Thymus (tissue), 11 donors: ENCODE measurements around the gene RTF1. TPM values are rescaled to one million over a fixed set of nuclear protein-coding genes. Genes with fewer than 3 reads are reported as not detected.

Experiments
- DNase-seq, 9 donors: peaks; one replicate each; pipeline ENCODE4 v3.0.0-alpha.2; 2013; ENCODE audit warnings: low spot score in 9 of 9, low read depth in 6 of 9, missing footprints in 1 of 9
- H3K27ac ChIP-seq, 2 donors: one replicate each; pipeline ENCODE4 v1.5.1; 2013; ENCODE audit warnings: control low read depth in 1 of 2, low read depth in 1 of 2, low read length in 1 of 2, mild to moderate bottlenecking in 1 of 2, moderate library complexity in 1 of 2
- H3K27me3 ChIP-seq, 2 donors: one replicate each; pipeline ENCODE4 v1.5.1; 2013; ENCODE audit warnings: low read length in 1 of 2; ENCODE audit not compliant: control insufficient read depth in 2 of 2, insufficient read depth in 1 of 2
- H3K36me3 ChIP-seq, 2 donors: one replicate each; pipeline ENCODE4 v1.5.1; 2013; ENCODE audit warnings: low read length in 1 of 2, mild to moderate bottlenecking in 1 of 2, moderate library complexity in 1 of 2; ENCODE audit not compliant: control insufficient read depth in 2 of 2, insufficient read depth in 2 of 2
- H3K4me1 ChIP-seq, 2 donors: one replicate each; pipeline ENCODE4 v1.5.1; 2013; ENCODE audit warnings: low read length in 2 of 2; ENCODE audit not compliant: control insufficient read depth in 2 of 2, insufficient read depth in 2 of 2
- H3K4me3 ChIP-seq, 2 donors: one replicate each; pipeline ENCODE4 v1.5.1; 2013; ENCODE audit warnings: low read length in 2 of 2, control low read depth in 1 of 2, mild to moderate bottlenecking in 1 of 2
- H3K9me3 ChIP-seq, 2 donors: one replicate each; pipeline ENCODE4 v1.5.1; 2013; ENCODE audit warnings: low read length in 1 of 2, mild to moderate bottlenecking in 1 of 2; ENCODE audit not compliant: control insufficient read depth in 2 of 2, insufficient read depth in 1 of 2
- WGBS: extraction: QIAGEN DNeasy Blood & Tissue Kit; methylation state at CpG from one replicate; pipeline ENCODE4 v1.1.7; 2013; 5-methylcytosine and 5-hydroxymethylcytosine counted together
- polyA plus RNA-seq: library from polyadenylated mRNA; stranded (reverse); fragments of 200-250 nt; gene quantifications from one replicate; pipeline ENCODE4 v1.2.3, GENCODE V29; 2013
- total RNA-seq: library from RNA; stranded (reverse); fragments of 120-200 nt; gene quantifications from one replicate; pipeline ENCODE4 v1.2.4, GENCODE V29; 2013
- donor health status: healthy.

RTF1 gene
- total and polyA plus RNA-seq, 2 donors: 15.3 to 19.0 TPM

DNA sequence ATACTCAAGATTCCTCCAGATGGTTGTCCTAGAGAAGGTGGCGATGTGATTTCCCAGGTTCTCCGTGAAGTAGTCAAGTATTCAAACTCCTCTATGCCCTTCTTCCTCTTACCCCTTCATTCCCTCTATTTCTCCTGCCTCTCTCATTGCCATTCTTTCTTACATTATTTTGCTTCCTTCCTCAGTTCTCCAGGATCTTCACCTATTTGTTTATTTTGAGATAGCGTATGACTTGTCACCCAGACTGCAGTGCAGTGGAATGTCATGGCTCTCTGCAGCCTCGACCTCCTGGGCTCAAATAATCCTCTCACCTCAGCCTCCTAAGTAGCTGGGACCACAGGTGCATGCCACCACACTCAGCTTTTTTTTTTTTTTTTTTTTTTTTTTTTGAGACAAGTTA lies 75.0 kb downstream of the RTF1 start:
- no peak overlapping the region for H3K27ac ChIP-seq
- peaks cover 40 to 66% of the 10 kb centered on the region in 2 donors for H3K27me3 ChIP-seq
- no peak for DNase-seq
- H3K36me3 ChIP-seq: no peaks in the 10 kb centered on the region
- no peak overlapping the region for H3K4me3 ChIP-seq
- WGBS: 91% methylated on average over 4 of the region's 4 CpGs
- peaks cover 19 to 32% of the 10 kb centered on the region in 2 donors for H3K4me1 ChIP-seq
- H3K9me3 ChIP-seq: peaks cover 0 to 19% of the 10 kb centered on the region in 2 donors

DNA sequence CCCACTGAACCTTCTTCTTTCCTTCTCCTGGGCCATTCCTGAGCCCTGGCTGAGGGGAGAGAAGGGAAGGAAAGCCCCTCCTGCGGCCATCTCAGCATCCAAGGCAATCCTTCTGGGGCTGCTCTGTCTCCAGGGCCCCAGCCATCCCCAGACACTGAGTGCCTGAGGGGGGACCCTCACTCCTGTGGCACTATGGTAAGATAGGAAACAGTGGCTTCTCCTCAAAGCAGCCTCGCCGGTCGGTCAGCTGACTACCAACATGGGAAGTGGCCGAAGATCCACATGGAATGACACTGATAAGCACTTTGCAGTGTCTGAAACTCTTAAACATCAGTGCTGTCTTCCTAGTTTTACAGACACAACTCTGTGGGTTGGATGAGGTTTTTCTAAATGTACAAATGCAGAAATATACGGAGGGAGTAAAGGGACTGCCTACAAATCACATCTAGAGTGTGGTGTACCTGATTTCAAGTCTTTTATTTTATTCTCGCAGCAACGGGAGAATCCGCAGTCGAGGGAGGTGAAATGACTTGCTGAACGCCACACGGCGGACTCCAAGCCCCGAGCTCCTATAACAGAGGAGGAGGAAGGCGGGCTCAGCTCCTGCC lies 75.8 kb downstream of the RTF1 start:
- peaks cover 19 to 32% of the 10 kb centered on the region in 2 donors for H3K4me1 ChIP-seq
- no peak for DNase-seq
- WGBS: 5% methylated on average over 15 of the region's 15 CpGs
- no peak overlapping the region for H3K27ac ChIP-seq
- H3K9me3 ChIP-seq: peaks cover 0 to 16% of the 10 kb centered on the region in 2 donors
- H3K27me3 ChIP-seq: peaks cover 48 to 71% of the 10 kb centered on the region in 2 donors
- H3K36me3 ChIP-seq: no peaks in the 10 kb centered on the region
- peak overlapping the region; percentile 41 to 71 for H3K4me3 ChIP-seq

DNA sequence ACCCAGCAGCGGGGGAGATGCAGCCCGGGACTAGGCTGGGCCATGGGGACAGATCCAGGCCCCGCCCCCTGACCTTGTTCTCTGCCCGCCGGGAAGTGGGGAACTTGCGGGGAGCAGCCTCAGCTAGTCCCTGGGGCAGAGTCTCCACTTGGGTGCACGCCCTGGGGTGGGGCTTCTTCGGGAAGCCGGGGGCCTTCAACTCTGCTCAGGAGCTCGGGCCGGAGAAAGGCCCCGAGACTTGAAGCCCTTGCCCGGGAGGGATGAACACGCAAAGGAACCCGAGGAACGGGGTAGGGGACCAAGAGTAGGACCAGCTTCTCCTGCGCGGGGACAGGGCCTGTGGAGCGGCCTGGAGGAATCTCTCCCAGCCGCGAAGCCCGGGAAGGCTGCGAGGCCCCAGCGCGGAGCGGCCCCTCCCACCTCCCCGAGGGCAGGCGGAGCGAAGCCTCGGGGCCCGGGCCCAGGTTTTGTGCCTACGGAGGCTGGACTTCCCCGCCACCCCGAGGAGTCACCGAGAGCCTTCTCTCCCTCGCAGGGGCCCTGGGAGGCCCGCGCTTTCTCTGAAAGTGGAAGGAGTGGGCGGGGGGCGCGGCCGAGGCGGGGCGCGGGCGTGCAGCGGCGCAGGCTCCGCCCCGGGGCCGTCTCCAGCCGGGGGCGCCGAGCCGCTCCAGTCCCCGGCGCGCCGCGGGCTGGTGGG lies 76.5 kb downstream of the RTF1 start, which contains the start of gene ITPKA:
TSS of gene ITPKA (plus strand) at position 670 of the 697 bp plus-strand sequence. CDS start 54 bp downstream, outside the sequence.
- Histone ChIP-seq H3K9me3 (peaks cover 0 to 16% of the 10 kb centered on the region in 2 donors), H3K4me3 (peak within 1 kb of the TSS; percentile 41 to 71), H3K4me1 (peaks cover 19 to 32% of the 10 kb centered on the region in 2 donors), H3K36me3 (no peaks in the 10 kb centered on the region), H3K27ac (no peak within 1 kb of the TSS), H3K27me3 (peaks cover 55 to 78% of the 10 kb centered on the region in 2 donors)
- 1% methylated on average over 60 of the region's 60 CpGs for whole genome bisulfite sequencing
- peak in 7 of 9 donors; percentile 52 to 85 (median 67) for DNase-seq

DNA sequence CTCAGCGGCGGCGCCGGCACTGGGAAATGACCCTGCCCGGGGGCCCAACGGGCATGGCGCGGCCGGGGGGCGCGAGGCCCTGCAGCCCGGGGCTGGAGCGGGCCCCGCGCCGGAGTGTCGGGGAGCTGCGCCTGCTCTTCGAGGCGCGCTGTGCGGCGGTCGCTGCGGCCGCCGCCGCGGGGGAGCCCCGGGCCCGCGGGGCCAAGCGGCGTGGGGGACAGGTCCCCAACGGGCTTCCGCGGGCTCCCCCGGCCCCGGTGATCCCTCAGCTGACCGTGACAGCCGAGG lies 77.0 kb downstream of the RTF1 start:
- DNase-seq: no peak
- Histone ChIP-seq H3K27ac (no peak overlapping the region), H3K4me1 (peaks cover 19 to 32% of the 10 kb centered on the region in 2 donors), H3K27me3 (peaks cover 56 to 83% of the 10 kb centered on the region in 2 donors), H3K36me3 (no peaks in the 10 kb centered on the region), H3K9me3 (peaks cover 0 to 16% of the 10 kb centered on the region in 2 donors), H3K4me3 (peak overlapping the region in 1 of 2 donors; percentile 71)
- WGBS: under 1% methylated on average over 41 of the region's 41 CpGs

- Histone ChIP-seq H3K4me1 (peaks cover 19 to 32% of the 10 kb centered on the region in 2 donors), H3K27ac (no peak overlapping the region), H3K9me3 (peaks cover 0 to 16% of the 10 kb centered on the region in 2 donors), H3K27me3 (peaks cover 61 to 88% of the 10 kb centered on the region in 2 donors), H3K36me3 (no peaks in the 10 kb centered on the region), H3K4me3 (peak overlapping the region in 1 of 2 donors; percentile 71)
- 3% methylated on average over 77 of the region's 77 CpGs for WGBS
- DNase-seq: peak in 2 of 9 donors; percentile 28 to 57
Measured at GRCh38 chr15:41494190-41494921, 77.5 kb downstream of the RTF1 start.

DNA sequence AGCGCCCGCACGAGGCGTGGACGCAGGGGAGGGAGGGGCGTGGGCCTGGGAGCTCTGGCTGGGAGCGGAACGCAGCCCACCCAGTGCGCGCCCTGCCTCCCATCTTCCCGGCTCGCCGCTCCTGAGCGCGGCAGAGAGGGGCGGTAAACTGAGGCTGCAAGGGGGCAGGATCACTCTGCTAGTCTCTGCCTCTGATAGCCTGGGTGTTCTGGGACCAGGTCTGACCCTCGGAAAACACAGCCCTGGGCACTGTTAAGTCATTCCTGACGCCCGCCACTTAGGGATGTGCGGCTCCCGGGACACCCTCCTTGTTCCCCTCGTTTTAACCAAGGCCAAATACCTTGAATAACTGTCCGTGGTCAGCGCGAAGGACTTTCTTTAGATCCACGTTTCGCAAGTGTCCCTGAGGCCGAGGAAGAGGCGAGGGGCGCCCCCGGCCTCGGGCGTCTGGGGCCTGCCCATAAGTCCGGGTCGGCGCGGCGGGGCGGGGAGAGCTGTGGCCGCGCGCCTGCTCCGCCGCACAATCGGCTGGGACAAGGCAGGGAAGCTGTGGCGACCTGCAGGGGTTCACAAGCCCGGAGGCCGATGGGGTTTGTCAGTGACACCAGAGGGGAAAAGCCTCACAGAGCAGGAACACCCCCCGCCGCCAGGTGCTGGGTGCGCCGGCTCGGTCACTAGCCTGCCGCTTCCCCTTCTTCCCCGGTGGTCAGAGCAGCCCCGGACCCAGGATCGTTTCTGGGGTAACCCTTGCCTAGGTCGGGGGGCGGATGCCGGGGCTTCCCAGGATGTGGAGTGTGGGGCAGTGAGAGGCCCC lies 78.2 kb downstream of the RTF1 start:
- H3K9me3 ChIP-seq: peaks cover 0 to 16% of the 10 kb centered on the region in 2 donors
- H3K4me1 ChIP-seq: peaks cover 19 to 32% of the 10 kb centered on the region in 2 donors
- no peaks in the 10 kb centered on the region for H3K36me3 ChIP-seq
- no peak overlapping the region for H3K27ac ChIP-seq
- 3% methylated on average over 60 of the region's 60 CpGs for WGBS
- peaks cover 66 to 96% of the 10 kb centered on the region in 2 donors for H3K27me3 ChIP-seq
- peak overlapping the region in 1 of 2 donors; percentile 71 for H3K4me3 ChIP-seq
- peak in 1 of 9 donors; percentile 48 for DNase-seq

DNA sequence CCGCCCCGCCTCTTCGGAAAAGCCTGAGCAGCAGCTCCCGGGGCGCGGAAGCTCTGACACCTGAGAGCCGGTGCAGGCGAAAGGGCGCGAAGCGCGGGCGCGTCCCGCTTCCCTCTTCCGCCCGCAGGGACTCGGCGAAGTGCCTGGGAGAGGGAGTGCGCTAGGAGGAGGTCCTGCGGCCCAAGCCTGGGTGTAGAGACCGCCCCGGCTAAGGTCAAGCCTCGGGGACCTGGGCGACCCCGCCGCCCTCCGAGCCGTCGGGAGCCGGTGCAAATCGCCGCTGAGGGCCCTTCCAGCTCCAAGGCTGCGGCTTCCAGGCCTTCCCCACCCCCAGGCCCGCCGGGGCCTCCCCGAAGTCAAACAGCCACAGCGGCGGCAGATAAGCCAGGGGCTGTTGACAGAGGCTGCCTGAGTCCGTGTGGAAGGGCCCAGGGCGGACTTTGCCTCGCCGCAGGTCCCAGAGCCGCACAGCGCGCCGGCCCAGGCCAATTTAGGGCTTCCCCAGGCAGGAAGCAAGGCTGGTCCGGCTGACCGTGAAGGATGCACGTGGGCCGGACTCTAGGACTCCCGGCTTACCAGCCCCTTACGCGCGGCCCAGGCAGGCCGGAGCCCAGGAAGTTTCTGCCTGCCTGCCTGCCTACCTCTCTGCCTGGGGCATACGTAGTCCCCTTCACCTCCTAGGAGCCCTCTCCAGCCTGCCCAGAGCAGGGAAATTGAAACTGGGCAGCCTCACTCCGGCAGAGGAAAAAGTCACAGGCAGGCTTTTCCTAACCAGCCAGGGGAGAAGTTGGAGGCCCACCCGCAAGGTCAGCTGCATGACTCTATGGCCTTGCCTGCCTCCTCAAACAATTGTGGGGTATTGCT lies 79.1 kb downstream of the RTF1 start:
- Histone ChIP-seq H3K9me3 (peaks cover 0 to 16% of the 10 kb centered on the region in 2 donors), H3K4me3 (peak overlapping the region in 1 of 2 donors; percentile 34), H3K27ac (no peak overlapping the region), H3K27me3 (peaks cover 74 to 97% of the 10 kb centered on the region in 2 donors), H3K36me3 (no peaks in the 10 kb centered on the region), H3K4me1 (peaks cover 19 to 32% of the 10 kb centered on the region in 2 donors)
- no peak for DNase-seq
- 32% methylated on average over 59 of the region's 59 CpGs for WGBS

DNA sequence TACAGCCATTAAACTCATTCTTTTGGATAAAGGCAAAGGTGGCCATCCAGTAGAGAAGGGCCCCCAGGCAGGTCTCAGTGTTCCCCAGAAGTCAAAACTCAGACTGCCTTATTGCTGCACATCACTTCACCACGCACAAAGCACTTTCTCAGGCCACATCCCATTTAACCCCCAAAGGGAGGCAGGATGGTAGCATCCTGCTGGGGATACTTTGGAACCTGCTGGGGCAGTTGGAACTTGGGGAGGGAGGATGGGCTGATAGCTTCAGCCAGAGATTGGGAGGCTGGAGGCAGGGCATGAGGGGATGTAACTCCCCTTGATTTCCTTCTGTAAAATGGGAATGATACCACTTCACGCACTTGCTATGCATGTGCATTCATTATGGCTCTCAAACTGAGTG lies 81.8 kb downstream of the RTF1 start:
- Histone ChIP-seq H3K36me3 (no peaks in the 10 kb centered on the region), H3K4me3 (no peak overlapping the region), H3K9me3 (peaks cover 0 to 22% of the 10 kb centered on the region in 2 donors), H3K27me3 (peaks cover 92 to 98% of the 10 kb centered on the region in 2 donors), H3K27ac (no peak overlapping the region), H3K4me1 (peaks cover 23 to 49% of the 10 kb centered on the region in 2 donors)
- no peak for DNase-seq
- WGBS: 97% methylated on average over 2 of the region's 2 CpGs
